Uterus (tissue), 2 donors: ENCODE results near the gene ARMH4.

Source experiments
- CTCF ChIP-seq, 4 experiments: fragments of 200-600 bp in 2 of 4; fragments of 450-650 bp in 2 of 4; sonication (generic) in 2 of 4; IDR thresholded peaks; one replicate each; pipeline ENCODE4 v1.5.1; 2016 to 2019; ENCODE audit warnings: antibody characterized with exemption in 4 of 4, mild to moderate bottlenecking in 2 of 4, moderate library complexity in 1 of 4
- POLR2A ChIP-seq, 2 donors: fragments of 450-650 bp; IDR thresholded peaks; one replicate each; pipeline ENCODE4 v1.6.1; 2016; ENCODE audit warnings: antibody characterized with exemption in 2 of 2, mild to moderate bottlenecking in 1 of 2, moderate library complexity in 1 of 2

- TF ChIP-seq POLR2A (IDR thresholded peaks at IDR 0.05) (no peak), CTCF (IDR thresholded peaks at IDR 0.05) (no peak)
These were observed 62.4 kb downstream of the ARMH4 start for GRCh38 chr14:58089612-58090011.
